Activated T-cell treated with anti-CD3 and anti-CD28 coated beads, Interleukin-2, amount 50 U/mL, for 4 hours (primary cell): ENCODE measurements around the gene EBF4. TPM values are rescaled to one million over a fixed set of nuclear protein-coding genes. Genes with fewer than 3 reads are reported as not detected.
A peak's percentile ranks its signal among the peaks of the same experiment; 100 is the strongest.

ENCODE experiments used
- ATAC-seq, 2 donors: fragments of 200-7000 bp; cut with Tn5 transposase; one replicate each; pipeline ENCODE4 v1.10.0; 2021
- DNase-seq: peaks from one replicate; pipeline ENCODE4 v3.0.0-alpha.2; 2020
- H3K27me3 Mint-ChIP-seq: one replicate; pipeline ENCODE4 v1.8.0; 2021; ENCODE audit warnings: low read depth, mixed read lengths
- H3K36me3 Mint-ChIP-seq: one replicate; pipeline ENCODE4 v1.8.0; 2022; ENCODE audit warnings: mixed read lengths; ENCODE audit not compliant: insufficient read depth
- H3K4me1 Mint-ChIP-seq: one replicate; pipeline ENCODE4 v1.8.0; 2021; ENCODE audit warnings: low read depth, mixed read lengths
- H3K4me3 Mint-ChIP-seq: one replicate; pipeline ENCODE4 v1.8.0; 2021; ENCODE audit warnings: mild to moderate bottlenecking, moderate library complexity, mixed read lengths
- H3K9me3 Mint-ChIP-seq: one replicate; pipeline ENCODE4 v1.8.0; 2021; ENCODE audit warnings: mixed read lengths
- total RNA-seq, 3 donors: library from RNA; stranded (reverse); gene quantifications; one replicate each; pipeline ENCODE4 v1.2.1, GENCODE V29; 2021

The EBF4 gene
- 1 to 10 TPM in 1 of 3 donors, under 1 TPM in 2; 0.33 to 1.1 (median 0.76) TPM for total RNA-seq

DNA sequence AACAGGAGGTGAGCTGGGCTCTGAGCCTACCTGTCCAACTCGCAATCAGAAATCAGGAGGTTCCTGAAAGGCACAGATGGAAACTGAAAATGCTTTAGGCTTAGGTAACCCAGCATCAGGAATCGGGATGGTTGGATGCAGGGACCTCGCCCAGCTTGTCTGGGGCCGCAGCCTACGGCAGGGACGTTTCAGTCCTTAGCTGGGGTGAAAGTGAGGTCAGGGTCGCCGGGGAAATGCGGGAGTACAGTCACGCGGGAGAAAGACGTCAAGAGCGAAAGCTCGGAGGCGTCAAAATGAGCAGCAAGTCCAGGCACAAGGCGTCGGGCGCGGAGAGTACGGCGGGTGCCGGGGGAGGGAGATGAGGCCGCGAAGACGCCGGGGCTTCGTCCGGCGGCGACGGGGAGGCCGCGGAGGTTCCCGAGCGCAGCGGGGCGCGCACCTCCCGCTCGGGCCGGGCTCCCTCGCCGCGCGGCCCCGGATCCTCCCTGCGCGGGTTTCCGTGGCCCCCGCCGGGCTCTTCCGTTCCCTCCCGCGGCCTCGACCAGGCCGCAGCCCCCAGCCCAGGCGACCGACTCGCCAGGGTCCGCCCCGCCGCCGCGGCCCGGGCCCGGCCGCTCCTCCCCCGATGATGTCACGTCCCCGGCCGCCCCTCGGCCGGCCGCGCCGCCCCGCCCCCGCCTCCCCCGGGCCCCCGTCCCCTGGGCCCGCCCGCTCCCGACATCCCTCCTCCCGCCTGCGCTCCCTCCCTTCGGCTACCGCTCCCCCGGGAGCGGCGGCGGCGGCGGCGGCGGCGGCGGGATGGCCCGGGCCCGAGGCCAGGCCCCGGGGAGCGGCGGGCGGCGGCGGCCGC lies at the start of gene EBF4:
Gene EBF4, plus strand, starts transcription at position 745 of the 850 bp plus-strand sequence. CDS start 866 bp downstream, outside the sequence.
- peaks cover 2% of the 10 kb centered on the region for H3K36me3 Mint-ChIP-seq
- H3K9me3 Mint-ChIP-seq: no peaks in the 10 kb centered on the region
- peaks cover 49% of the 10 kb centered on the region for H3K27me3 Mint-ChIP-seq
- H3K4me3 Mint-ChIP-seq: peak within 1 kb of the TSS; percentile 89
- peaks cover 22% of the 10 kb centered on the region for H3K4me1 Mint-ChIP-seq
- DNase-seq (peak; percentile 23), ATAC-seq (peak; percentile 14 to 26)

GRCh38 chr20:2643708-2644107 lies 48.9 kb upstream of the EBF4 start:
- Mint-ChIP-seq H3K9me3 (no peaks in the 10 kb centered on the region), H3K4me3 (no peak overlapping the region), H3K4me1 (no peaks in the 10 kb centered on the region), H3K36me3 (peaks cover 3% of the 10 kb centered on the region), H3K27me3 (no peaks in the 10 kb centered on the region)
- ATAC-seq (no peak), DNase-seq (no peak)

GRCh38 chr20:2651772-2652723 lies 40.5 kb upstream of the EBF4 start, which contains the start of gene NOP56:
Gene NOP56 (plus strand): TSS chr20:2652632. CDS start chr20:2652661, 29 bp downstream.
- H3K4me1 Mint-ChIP-seq: peaks cover 40% of the 10 kb centered on the region
- peak; percentile 95 for DNase-seq
- H3K4me3 Mint-ChIP-seq: peak within 1 kb of the TSS; percentile 89
- H3K36me3 Mint-ChIP-seq: peaks cover 34% of the 10 kb centered on the region
- ATAC-seq: peak; percentile 86 to 88
- H3K27me3 Mint-ChIP-seq: no peaks in the 10 kb centered on the region
- no peaks in the 10 kb centered on the region for H3K9me3 Mint-ChIP-seq

DNA sequence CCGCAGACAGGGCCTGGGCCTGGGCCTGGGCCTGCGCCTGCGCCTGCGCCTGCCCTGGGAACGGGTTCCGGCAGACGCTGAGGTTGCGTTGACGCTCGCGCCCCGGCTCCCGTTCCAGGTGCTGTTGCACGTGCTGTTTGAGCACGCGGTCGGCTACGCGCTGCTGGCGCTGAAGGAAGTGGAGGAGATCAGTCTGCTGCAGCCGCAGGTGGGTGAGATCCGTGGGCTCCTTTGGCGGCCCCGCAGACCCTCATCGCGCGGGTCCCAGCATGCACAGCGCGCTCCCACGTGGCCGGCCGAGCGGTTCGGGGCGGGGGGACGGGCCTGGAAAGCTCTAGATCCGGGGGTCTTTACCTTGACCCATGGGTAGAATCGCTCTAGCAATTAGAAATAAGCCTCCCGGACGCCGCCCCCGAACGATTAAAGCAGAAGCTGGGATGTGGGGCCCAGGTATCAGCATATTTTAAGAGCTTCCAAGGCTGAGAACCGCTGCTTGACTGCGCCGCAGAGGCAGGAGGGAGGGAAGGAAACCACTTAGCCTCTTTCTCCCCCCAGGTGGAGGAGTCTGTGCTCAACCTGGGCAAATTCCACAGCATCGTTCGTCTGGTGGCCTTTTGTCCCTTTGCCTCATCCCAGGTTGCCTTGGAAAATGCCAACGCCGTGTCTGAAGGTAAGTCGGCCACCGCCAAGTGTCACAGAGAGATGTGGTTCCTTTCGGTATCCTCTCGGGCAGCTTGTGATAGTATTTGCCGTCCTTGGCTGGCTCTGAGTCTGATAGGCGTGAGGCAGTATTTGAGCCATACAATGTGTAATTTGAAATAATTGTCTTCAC lies 39.6 kb upstream of the EBF4 start:
- Mint-ChIP-seq H3K4me3 (peak overlapping the region; percentile 89), H3K4me1 (peaks cover 43% of the 10 kb centered on the region), H3K36me3 (peaks cover 43% of the 10 kb centered on the region), H3K27me3 (no peaks in the 10 kb centered on the region), H3K9me3 (no peaks in the 10 kb centered on the region)
- peak; percentile 47 to 53 for ATAC-seq
- no peak for DNase-seq

DNA sequence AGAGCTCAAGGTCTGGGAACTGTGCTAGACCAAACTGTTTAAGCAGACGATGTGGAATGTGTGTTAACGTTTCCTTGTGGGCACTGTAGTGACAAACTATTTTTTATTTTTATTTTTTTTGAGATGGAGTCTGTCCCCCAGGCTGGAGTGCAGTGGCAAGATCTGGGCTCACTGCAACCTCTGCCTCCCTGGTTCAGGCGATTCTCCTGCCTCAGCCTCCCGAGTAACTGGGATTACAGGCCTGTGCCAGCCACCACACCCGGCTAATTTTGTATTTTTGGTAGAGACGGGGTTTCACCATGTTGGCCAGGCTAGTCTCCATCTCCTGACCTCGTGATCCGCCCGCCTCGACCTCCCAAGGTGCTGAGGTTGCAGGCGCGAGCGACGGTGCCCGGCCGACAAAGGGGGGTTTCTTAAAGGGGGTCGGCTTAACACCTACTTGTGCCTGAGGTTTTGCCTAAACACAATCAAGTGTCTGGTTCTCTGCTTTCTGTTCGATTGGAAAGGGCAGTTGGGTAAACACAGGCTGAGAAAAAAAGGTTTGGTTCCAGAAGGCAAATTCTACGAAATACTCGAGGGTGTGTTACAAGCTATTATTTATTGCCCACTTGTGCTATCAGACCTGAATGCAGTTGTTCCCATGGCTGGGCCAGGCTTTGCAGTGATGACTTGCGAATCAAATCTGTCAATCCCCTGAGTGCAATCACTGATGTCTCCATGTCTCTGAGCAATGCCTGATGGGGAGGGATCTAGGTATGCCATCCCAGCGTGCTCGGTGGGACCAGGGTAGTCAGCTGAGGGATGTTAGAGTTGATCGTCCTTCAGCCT lies 38.8 kb upstream of the EBF4 start:
- H3K36me3 Mint-ChIP-seq: peaks cover 47% of the 10 kb centered on the region
- no peak for DNase-seq
- H3K4me1 Mint-ChIP-seq: peaks cover 43% of the 10 kb centered on the region
- H3K4me3 Mint-ChIP-seq: peak overlapping the region; percentile 89
- no peaks in the 10 kb centered on the region for H3K9me3 Mint-ChIP-seq
- ATAC-seq: no peak
- H3K27me3 Mint-ChIP-seq: no peaks in the 10 kb centered on the region

DNA sequence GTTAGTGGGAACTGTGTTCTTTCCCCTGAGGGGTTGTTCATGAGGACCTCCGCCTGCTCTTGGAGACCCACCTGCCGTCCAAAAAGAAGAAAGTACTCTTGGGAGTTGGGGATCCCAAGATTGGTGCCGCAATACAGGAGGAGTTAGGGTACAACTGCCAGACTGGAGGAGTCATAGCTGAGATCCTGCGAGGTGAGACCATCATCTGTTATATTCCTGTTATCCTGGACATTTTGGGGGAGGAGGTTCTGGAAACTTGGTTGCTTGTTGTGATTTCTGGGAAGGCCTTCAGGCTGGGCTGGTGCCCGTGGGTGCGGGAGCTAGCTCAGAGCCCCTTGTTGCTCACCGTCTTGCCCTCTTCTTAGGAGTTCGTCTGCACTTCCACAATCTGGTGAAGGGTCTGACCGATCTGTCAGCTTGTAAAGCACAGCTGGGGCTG lies 38.2 kb upstream of the EBF4 start:
- peaks cover 43% of the 10 kb centered on the region for H3K4me1 Mint-ChIP-seq
- DNase-seq: no peak
- H3K4me3 Mint-ChIP-seq: peak overlapping the region; percentile 89
- H3K9me3 Mint-ChIP-seq: no peaks in the 10 kb centered on the region
- peaks cover 50% of the 10 kb centered on the region for H3K36me3 Mint-ChIP-seq
- no peaks in the 10 kb centered on the region for H3K27me3 Mint-ChIP-seq
- ATAC-seq: no peak

DNA sequence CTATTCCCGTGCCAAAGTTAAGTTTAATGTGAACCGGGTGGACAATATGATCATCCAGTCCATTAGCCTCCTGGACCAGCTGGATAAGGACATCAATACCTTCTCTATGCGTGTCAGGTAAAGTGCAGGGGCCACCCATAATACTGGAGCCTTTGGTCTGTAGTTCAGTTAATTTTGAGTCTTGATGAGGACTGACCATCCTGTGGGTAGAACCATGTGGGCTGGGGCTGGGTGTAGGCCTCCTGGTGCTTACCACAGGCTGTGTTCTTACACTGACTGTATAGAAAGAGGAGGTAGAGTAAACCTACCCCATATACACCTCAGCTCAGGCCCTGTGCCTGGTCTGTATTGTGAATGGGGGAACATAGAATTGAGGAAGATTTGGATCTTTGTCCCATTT lies 37.7 kb upstream of the EBF4 start:
- H3K9me3 Mint-ChIP-seq: no peaks in the 10 kb centered on the region
- peaks cover 40% of the 10 kb centered on the region for H3K4me1 Mint-ChIP-seq
- ATAC-seq: no peak
- DNase-seq: no peak
- peak overlapping the region; percentile 89 for H3K4me3 Mint-ChIP-seq
- no peaks in the 10 kb centered on the region for H3K27me3 Mint-ChIP-seq
- peaks cover 50% of the 10 kb centered on the region for H3K36me3 Mint-ChIP-seq

GRCh38 chr20:2655331-2656116 lies 37.1 kb upstream of the EBF4 start:
- Mint-ChIP-seq H3K36me3 (peaks cover 51% of the 10 kb centered on the region), H3K4me1 (peaks cover 35% of the 10 kb centered on the region), H3K4me3 (peak overlapping the region; percentile 89), H3K27me3 (no peaks in the 10 kb centered on the region), H3K9me3 (no peaks in the 10 kb centered on the region)
- DNase-seq (no peak), ATAC-seq (no peak)

GRCh38 chr20:2656471-2657117 lies 36.0 kb upstream of the EBF4 start:
- peaks cover 31% of the 10 kb centered on the region for H3K4me1 Mint-ChIP-seq
- DNase-seq (no peak), ATAC-seq (no peak)
- peaks cover 56% of the 10 kb centered on the region for H3K36me3 Mint-ChIP-seq
- H3K4me3 Mint-ChIP-seq: peak overlapping the region; percentile 47
- H3K27me3 Mint-ChIP-seq: no peaks in the 10 kb centered on the region
- no peaks in the 10 kb centered on the region for H3K9me3 Mint-ChIP-seq

DNA sequence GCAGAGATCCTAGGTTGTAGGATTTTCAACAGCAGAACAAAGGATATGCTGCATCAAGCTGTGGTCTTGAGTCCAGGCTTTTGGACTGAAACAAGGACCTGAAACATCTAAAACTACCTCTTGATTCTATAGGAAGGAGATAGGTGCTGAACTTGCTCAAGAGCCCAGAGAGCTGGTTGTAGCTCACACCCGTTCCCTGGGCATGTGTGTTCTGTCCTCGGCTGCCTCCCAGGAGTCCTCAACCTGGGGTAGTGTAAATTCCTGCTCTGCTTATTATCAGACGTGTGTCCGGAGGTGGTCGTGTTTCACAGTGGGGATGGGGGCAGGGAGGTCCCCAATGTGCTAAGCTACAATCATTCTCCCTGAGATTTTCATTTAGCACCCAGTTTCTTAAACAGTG lies 35.3 kb upstream of the EBF4 start:
- DNase-seq (no peak), ATAC-seq (no peak)
- Mint-ChIP-seq H3K4me1 (peaks cover 36% of the 10 kb centered on the region), H3K27me3 (no peaks in the 10 kb centered on the region), H3K9me3 (no peaks in the 10 kb centered on the region), H3K36me3 (peaks cover 63% of the 10 kb centered on the region), H3K4me3 (peak overlapping the region; percentile 42)

- peaks cover 38% of the 10 kb centered on the region for H3K4me1 Mint-ChIP-seq
Observed at GRCh38 chr20:2657674-2658073, 34.9 kb upstream of the EBF4 start.

More at GRCh38 chr20:2657674-2658073, 34.9 kb upstream of the EBF4 start:
- Mint-ChIP-seq H3K36me3 (peaks cover 64% of the 10 kb centered on the region), H3K9me3 (no peaks in the 10 kb centered on the region), H3K4me3 (peak overlapping the region; percentile 42), H3K27me3 (no peaks in the 10 kb centered on the region)
- ATAC-seq: no peak
- DNase-seq: no peak
